Transverse colon (tissue), 4 donors: ENCODE measurements around the gene FCN3.
"Not testable (repeated sequence)": the region's sequence is repeated elsewhere in the genome, so short reads cannot be mapped to it uniquely, and the experiment has no call there.

Experiments
- CTCF ChIP-seq, 5 experiments: fragments of 200-600 bp in 3 of 5; fragments of 450-650 bp in 2 of 5; sonication (generic) in 3 of 5; IDR thresholded peaks; 1 replicate in 2 of 5; 2 replicates in 3 of 5; pipeline ENCODE4 v1.5.1; 2016 to 2017; ENCODE audit warnings: antibody characterized with exemption in 5 of 5, inconsistent platforms in 3 of 5, mild to moderate bottlenecking in 2 of 5, moderate library complexity in 1 of 5
- EP300 ChIP-seq: sonication (generic); formaldehyde crosslinking; IDR thresholded peaks from one replicate; pipeline ENCODE4 v1.6.1; 2017; ENCODE audit warnings: antibody characterized with exemption, low read depth
- POLR2A ChIP-seq: fragments of 450-650 bp; IDR thresholded peaks from one replicate; pipeline ENCODE4 v1.6.1; 2016; ENCODE audit warnings: antibody characterized with exemption, mild to moderate bottlenecking, moderate library complexity
- POLR2AphosphoS5 ChIP-seq, 3 donors: sonication (generic); formaldehyde crosslinking; IDR thresholded peaks; one replicate each; pipeline ENCODE4 v1.6.1; 2016; ENCODE audit warnings: antibody characterized with exemption in 3 of 3

GRCh38 chr1:27405598-27406361 is 31.2 kb upstream of the FCN3 start:
- TF ChIP-seq POLR2AphosphoS5 (IDR thresholded peaks at IDR 0.05); CTCF (IDR thresholded peaks at IDR 0.05); EP300; POLR2A: not testable (repeated sequence)
